ENCODE data around the gene EPS8L1. TPM values are rescaled to one million over a fixed set of nuclear protein-coding genes. Genes with fewer than 3 reads are reported as not detected.
"Not testable (repeated sequence)": the region's sequence is repeated elsewhere in the genome, so short reads cannot be mapped to it uniquely, and the experiment has no call there.

Gene EPS8L1
- total and polyA plus RNA-seq, 3 donors from 2014 or later: 3.4 to 13.3 (median 3.6) TPM

GRCh38 chr19:55032170-55032800, 43.4 kb upstream of the EPS8L1 start:
- TF ChIP-seq CTCF (IDR thresholded peaks at IDR 0.05) (no peak), POLR2A (IDR thresholded peaks at IDR 0.05) (no peak)
- Histone ChIP-seq H3K4me3 (no peak overlapping the region), H3K27me3 (no peaks in the 10 kb centered on the region), H3K36me3 (ENCODE audit: low read depth, missing control alignments) (no peaks in the 10 kb centered on the region), H3K9me3 (no peaks in the 10 kb centered on the region), H3K4me1 (no peaks in the 10 kb centered on the region), H3K27ac (no peak overlapping the region)
- WGBS, 2 donors: 72 to 87% methylated on average over 22 of the region's 22 CpGs
- DNase-seq: no peak
- intact Hi-C loops (cut with DNase I; ENCODE audit: low total_unique reads): no loop called here

- H3K9me3 ChIP-seq; H3K4me1 ChIP-seq; intact Hi-C loops (cut with DNase I; ENCODE audit: low total_unique reads); H3K27ac ChIP-seq; DNase-seq; H3K27me3 ChIP-seq; H3K36me3 ChIP-seq (ENCODE audit: low read depth, missing control alignments); H3K4me3 ChIP-seq: not testable (repeated sequence)
- 90 to 95% methylated on average over 34 to 69 of the region's 70 CpGs for WGBS, 2 donors
Measured at GRCh38 chr19:55032976-55033643, 42.6 kb upstream of the EPS8L1 start.

DNA sequence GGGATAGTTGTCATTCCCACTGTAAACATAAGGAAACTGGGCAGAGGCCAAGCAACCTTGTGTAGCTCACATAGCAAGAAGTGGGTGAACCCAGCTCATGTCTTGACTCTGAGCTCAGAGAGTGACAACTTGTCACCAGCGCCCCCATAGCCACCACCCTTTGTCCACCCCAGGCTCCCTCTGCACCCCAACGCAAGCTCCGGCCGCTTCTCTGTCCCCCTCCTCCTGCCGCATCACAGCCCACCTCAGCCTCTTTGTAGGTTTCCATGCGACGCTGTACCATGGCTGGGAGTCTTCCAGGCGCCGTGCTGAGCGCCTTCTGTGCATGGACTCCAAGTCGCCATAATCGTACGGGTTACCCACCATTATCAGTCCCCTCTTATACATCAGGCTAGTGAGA, 40.9 kb upstream of the EPS8L1 start:
- Histone ChIP-seq H3K4me3 (no peak overlapping the region), H3K9me3 (no peaks in the 10 kb centered on the region), H3K36me3 (ENCODE audit: low read depth, missing control alignments) (no peaks in the 10 kb centered on the region), H3K4me1 (no peaks in the 10 kb centered on the region), H3K27me3 (no peaks in the 10 kb centered on the region), H3K27ac (no peak overlapping the region)
- no peak for TF ChIP-seq POLR2A (IDR thresholded peaks at IDR 0.05)
- TF ChIP-seq CTCF (IDR thresholded peaks at IDR 0.05): no peak
- intact Hi-C loops (cut with DNase I; ENCODE audit: low total_unique reads): no loop called here
- 91 to 96% methylated on average over 13 of the region's 13 CpGs for WGBS, 2 donors
- DNase-seq: no peak

- H3K27ac ChIP-seq: no peak overlapping the region
- no peak for DNase-seq
- H3K36me3 ChIP-seq (ENCODE audit: low read depth, missing control alignments): no peaks in the 10 kb centered on the region
- TF ChIP-seq POLR2A (IDR thresholded peaks at IDR 0.05) (no peak), CTCF (IDR thresholded peaks at IDR 0.05) (no peak)
- H3K9me3 ChIP-seq: no peaks in the 10 kb centered on the region
- 78 to 88% methylated on average over 2 of the region's 2 CpGs for WGBS, 2 donors
- intact Hi-C loops (cut with DNase I; ENCODE audit: low total_unique reads): no loop called here
- no peaks in the 10 kb centered on the region for H3K4me1 ChIP-seq
- H3K4me3 ChIP-seq: no peak overlapping the region
- H3K27me3 ChIP-seq: no peaks in the 10 kb centered on the region
Measured at GRCh38 chr19:55036058-55036457, 39.6 kb upstream of the EPS8L1 start.

DNA sequence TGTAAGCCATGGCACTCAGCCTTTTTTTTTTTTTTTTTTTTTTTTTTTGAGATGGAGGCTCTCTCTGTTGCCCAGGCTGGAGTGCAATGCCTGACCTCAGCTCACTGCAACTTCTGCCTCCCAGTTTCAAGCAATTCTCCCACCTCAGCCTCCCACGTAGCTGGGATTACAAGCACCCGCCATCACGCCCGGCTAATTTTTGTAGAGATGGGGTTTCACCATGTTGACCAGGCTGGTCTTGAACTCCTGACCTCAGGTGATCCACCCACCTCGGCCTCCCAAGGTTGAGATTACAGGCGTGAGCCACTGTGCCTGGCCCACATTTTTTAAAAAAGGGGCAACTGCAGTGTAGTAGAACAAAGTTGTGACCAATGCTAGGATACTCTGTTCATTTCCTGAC, 38.1 kb upstream of the EPS8L1 start:
- 72 to 76% methylated on average over 5 to 6 of the region's 6 CpGs for WGBS, 2 donors

GRCh38 chr19:55040654-55041053, 35.0 kb upstream of the EPS8L1 start:
- 86 to 88% methylated on average over 12 of the region's 12 CpGs for WGBS, 2 donors
- intact Hi-C loops (cut with DNase I; ENCODE audit: low total_unique reads); H3K27me3 ChIP-seq; H3K4me1 ChIP-seq; H3K27ac ChIP-seq; DNase-seq; H3K4me3 ChIP-seq; H3K36me3 ChIP-seq (ENCODE audit: low read depth, missing control alignments); H3K9me3 ChIP-seq: not testable (repeated sequence)

More for the DNA sequence above, 38.1 kb upstream of the EPS8L1 start:
- H3K36me3 ChIP-seq (ENCODE audit: low read depth, missing control alignments); H3K27me3 ChIP-seq; DNase-seq; H3K4me1 ChIP-seq; H3K9me3 ChIP-seq; H3K27ac ChIP-seq; H3K4me3 ChIP-seq; intact Hi-C loops (cut with DNase I; ENCODE audit: low total_unique reads): not testable (repeated sequence)
